ENCODE measurements around the gene TXNDC16. TPM values are rescaled to one million over a fixed set of nuclear protein-coding genes. Genes with fewer than 3 reads are reported as not detected.

TXNDC16 gene
- total and polyA plus RNA-seq, 5 donors, result 2.6 to 7.6 (median 6.7) TPM

DNA sequence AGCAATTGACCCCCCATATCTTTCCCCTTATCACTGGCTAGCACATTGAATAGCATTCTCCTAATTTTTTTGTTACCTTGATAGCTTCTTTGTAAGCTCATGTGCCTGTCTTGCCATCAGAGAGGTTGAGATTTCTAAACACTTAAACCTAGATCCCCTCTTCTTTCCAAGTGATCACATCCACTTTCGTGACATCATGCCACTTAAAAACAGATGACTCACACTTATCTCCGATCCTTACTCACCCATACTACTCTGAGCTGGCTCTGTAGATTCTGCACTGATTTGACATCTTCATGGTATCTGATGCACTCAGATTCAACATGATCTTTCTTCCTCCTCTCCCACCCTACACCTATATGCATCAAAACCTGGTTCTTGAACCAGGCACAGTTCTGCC, 10.8 kb upstream of the TXNDC16 start:
- WGBS, result 83% methylated on average over 2 of the region's 2 CpGs
- Histone ChIP-seq H3K27ac (ENCODE audit: low read length) (no peak overlapping the region), H3K27me3 (ENCODE audit: control insufficient read depth, insufficient read depth) (no peaks in the 10 kb centered on the region), H3K4me1 (ENCODE audit: control insufficient read depth, insufficient read depth, low read length) (no peaks in the 10 kb centered on the region), H3K9me3 (ENCODE audit: control insufficient read depth, low read length) (no peaks in the 10 kb centered on the region), H3K4me3 (ENCODE audit: low read length) (no peak overlapping the region)
- intact Hi-C loops (cut with DNase I), result no loop called here
- DNase-seq (no peak), ATAC-seq (no peak)

- 99% methylated on average over 2 of the region's 2 CpGs for WGBS
- no peak for ATAC-seq
These were observed 6.4 kb upstream of the TXNDC16 start for GRCh38 chr14:52558688-52559087.

GRCh38 chr14:52553671-52554575, 1.6 kb upstream of the TXNDC16 start:
- Histone ChIP-seq H3K4me3 (ENCODE audit: low read length) (peak overlapping the region; percentile 82), H3K4me1 (ENCODE audit: control insufficient read depth, insufficient read depth, low read length) (no peaks in the 10 kb centered on the region), H3K9me3 (ENCODE audit: control insufficient read depth, low read length) (no peaks in the 10 kb centered on the region), H3K27me3 (ENCODE audit: control insufficient read depth, insufficient read depth) (no peaks in the 10 kb centered on the region), H3K27ac (ENCODE audit: low read length) (peak overlapping the region; percentile 3)
- 4% methylated on average over 22 of the region's 22 CpGs for WGBS
- peak; percentile 89 to 95 (median 93) for DNase-seq
- intact Hi-C loops (cut with DNase I), result no loop called here
- ATAC-seq, result peak; percentile 34 to 37

More at GRCh38 chr14:52558688-52559087, 6.4 kb upstream of the TXNDC16 start:
- H3K27ac ChIP-seq (ENCODE audit: low read length), result no peak overlapping the region
- H3K4me1 ChIP-seq (ENCODE audit: control insufficient read depth, insufficient read depth, low read length), result no peaks in the 10 kb centered on the region
- no peaks in the 10 kb centered on the region for H3K9me3 ChIP-seq (ENCODE audit: control insufficient read depth, low read length)
- no peaks in the 10 kb centered on the region for H3K27me3 ChIP-seq (ENCODE audit: control insufficient read depth, insufficient read depth)
- no peak overlapping the region for H3K4me3 ChIP-seq (ENCODE audit: low read length)
- intact Hi-C loops (cut with DNase I), result no loop called here
- DNase-seq, result no peak

DNA sequence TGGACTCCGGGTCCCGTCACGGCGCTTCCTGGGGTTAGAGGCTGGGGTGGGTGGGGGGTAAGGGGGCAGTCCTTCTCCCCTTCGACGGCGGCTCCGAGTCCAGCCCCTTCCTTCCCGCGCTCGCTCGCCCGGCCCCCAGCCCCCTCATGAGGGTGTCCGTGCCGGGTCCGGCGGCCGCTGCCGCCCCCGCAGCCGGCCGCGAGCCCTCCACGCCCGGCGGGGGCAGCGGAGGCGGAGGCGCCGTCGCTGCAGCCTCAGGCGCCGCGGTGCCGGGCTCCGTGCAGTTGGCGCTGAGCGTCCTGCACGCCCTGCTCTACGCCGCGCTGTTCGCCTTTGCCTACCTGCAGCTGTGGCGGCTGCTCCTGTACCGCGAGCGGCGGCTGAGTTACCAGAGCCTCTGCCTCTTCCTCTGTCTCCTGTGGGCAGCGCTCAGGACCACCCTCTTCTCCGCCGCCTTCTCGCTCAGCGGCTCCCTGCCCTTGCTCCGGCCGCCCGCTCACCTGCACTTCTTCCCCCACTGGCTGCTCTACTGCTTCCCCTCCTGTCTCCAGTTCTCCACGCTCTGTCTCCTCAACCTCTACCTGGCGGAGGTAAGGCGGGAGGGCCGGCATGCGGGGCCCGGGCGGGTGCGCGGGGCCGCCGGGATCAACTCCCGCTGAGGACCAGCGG, 831 bp upstream of the TXNDC16 start:
- Histone ChIP-seq H3K27me3 (ENCODE audit: control insufficient read depth, insufficient read depth) (no peaks in the 10 kb centered on the region), H3K4me1 (ENCODE audit: control insufficient read depth, insufficient read depth, low read length) (no peaks in the 10 kb centered on the region), H3K27ac (ENCODE audit: low read length) (peak overlapping the region; percentile 43), H3K4me3 (ENCODE audit: low read length) (peak overlapping the region; percentile 82), H3K9me3 (ENCODE audit: control insufficient read depth, low read length) (no peaks in the 10 kb centered on the region)
- WGBS, result under 1% methylated on average over 69 of the region's 69 CpGs
- ATAC-seq (peak; percentile 7), DNase-seq (peak; percentile 31 to 68 (median 66))
- intact Hi-C loops (cut with DNase I), result no loop called here

DNA sequence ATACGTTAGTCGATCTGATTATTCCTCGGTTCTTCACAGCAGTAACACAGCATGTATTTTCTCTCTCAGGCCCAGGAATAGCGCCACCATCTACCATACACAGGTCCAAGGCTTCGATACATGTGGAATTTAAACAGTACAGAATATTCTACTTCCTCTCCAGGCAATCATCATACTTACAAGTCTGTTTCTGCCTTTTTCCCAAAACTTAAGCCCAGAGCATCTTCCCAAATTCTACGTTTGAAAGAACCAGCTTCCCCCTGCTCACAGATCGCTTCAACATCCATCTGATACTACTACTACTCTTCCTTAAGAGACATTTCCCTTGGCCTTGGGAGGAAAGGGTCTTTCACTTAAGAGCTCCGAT, 626 bp downstream of the TXNDC16 start:
- WGBS, result under 1% methylated on average over 8 of the region's 8 CpGs
- no peaks in the 10 kb centered on the region for H3K9me3 ChIP-seq (ENCODE audit: control insufficient read depth, low read length)
- H3K4me1 ChIP-seq (ENCODE audit: control insufficient read depth, insufficient read depth, low read length), result no peaks in the 10 kb centered on the region
- no peaks in the 10 kb centered on the region for H3K27me3 ChIP-seq (ENCODE audit: control insufficient read depth, insufficient read depth)
- H3K4me3 ChIP-seq (ENCODE audit: low read length), result peak overlapping the region; percentile 62
- DNase-seq, result no peak
- H3K27ac ChIP-seq (ENCODE audit: low read length), result peak overlapping the region; percentile 80
- ATAC-seq, result no peak
- intact Hi-C loops (cut with DNase I), result no loop called here

DNA sequence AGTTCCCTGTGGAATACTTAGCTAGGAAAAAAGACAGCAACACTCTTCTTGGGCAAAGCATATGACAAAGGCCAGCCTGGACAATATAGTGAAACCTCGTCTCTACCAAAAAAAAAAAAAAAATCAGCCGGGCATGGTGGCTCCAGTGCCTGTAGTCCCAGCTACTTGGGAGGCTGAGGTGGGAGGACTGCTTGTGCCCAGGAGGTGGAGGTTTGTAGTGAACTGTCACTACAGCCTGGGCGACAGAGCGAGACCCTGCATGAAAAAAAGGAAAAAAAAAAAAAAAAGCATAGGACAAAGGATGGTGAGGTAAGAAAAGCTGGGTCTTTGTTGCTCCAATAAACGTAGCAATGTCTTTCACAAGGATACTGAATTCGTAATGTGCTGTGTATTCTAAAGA, 1.1 kb downstream of the TXNDC16 start:
- H3K27ac ChIP-seq (ENCODE audit: low read length), result no peak overlapping the region
- intact Hi-C loops (cut with DNase I), result no loop called here
- ATAC-seq, result no peak

DNA sequence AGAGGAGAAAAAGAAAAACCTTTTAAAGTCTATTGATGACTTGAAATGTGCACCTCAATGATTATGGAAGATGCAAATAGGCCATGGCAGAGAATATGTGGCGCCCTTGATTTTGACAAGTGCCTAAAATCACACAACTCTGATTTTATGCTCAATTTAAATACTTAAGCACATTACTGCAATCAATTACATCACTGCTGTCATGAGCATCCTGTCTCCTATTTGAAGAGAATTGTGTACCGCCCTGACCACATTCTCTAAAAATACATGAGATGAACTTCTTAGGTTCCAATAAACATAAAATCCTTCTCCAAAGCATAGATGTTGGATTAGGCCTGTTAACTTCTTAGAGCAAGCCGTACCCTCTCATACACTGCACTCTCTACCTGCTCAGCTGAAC, 1.6 kb downstream of the TXNDC16 start:
- intact Hi-C loops (cut with DNase I), result no loop called here
- Histone ChIP-seq H3K9me3 (ENCODE audit: control insufficient read depth, low read length) (no peaks in the 10 kb centered on the region), H3K4me3 (ENCODE audit: low read length) (no peak overlapping the region), H3K27me3 (ENCODE audit: control insufficient read depth, insufficient read depth) (no peaks in the 10 kb centered on the region), H3K27ac (ENCODE audit: low read length) (no peak overlapping the region), H3K4me1 (ENCODE audit: control insufficient read depth, insufficient read depth, low read length) (no peaks in the 10 kb centered on the region)
- WGBS, result 97% methylated on average over 3 of the region's 3 CpGs
- DNase-seq, result no peak
- ATAC-seq, result no peak

More for the DNA sequence above, 1.1 kb downstream of the TXNDC16 start:
- no peaks in the 10 kb centered on the region for H3K27me3 ChIP-seq (ENCODE audit: control insufficient read depth, insufficient read depth)
- DNase-seq, result no peak
- H3K9me3 ChIP-seq (ENCODE audit: control insufficient read depth, low read length), result no peaks in the 10 kb centered on the region
- H3K4me1 ChIP-seq (ENCODE audit: control insufficient read depth, insufficient read depth, low read length), result no peaks in the 10 kb centered on the region
- 59% methylated on average over 6 of the region's 6 CpGs for WGBS
- H3K4me3 ChIP-seq (ENCODE audit: low read length), result peak overlapping the region; percentile 62

DNA sequence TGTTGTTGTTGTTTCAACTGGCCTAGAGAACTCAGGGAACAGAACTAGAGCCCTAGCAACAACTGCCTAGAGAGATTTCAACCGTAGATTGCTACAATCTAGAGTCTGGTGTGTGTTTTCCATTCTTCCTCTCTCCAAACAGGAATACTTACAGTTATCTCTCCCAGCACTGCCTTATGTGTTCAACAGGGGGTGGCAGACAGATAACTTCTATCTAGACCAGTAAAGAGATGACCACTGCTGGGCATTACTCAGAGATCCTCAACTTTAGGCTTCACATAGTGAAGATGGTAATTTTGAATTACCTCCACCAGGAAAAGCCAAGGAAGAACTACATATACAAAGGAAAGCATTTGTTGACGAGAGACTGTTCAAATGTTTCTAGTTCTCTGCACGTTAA, 4.8 kb downstream of the TXNDC16 start:
- Histone ChIP-seq H3K9me3 (ENCODE audit: control insufficient read depth, low read length) (no peaks in the 10 kb centered on the region), H3K4me1 (ENCODE audit: control insufficient read depth, insufficient read depth, low read length) (no peaks in the 10 kb centered on the region), H3K27ac (ENCODE audit: low read length) (no peak overlapping the region), H3K27me3 (ENCODE audit: control insufficient read depth, insufficient read depth) (no peaks in the 10 kb centered on the region), H3K4me3 (ENCODE audit: low read length) (no peak overlapping the region)
- DNase-seq, result no peak
- no peak for ATAC-seq
- intact Hi-C loops (cut with DNase I), result no loop called here
- WGBS, result 85% methylated on average over 3 of the region's 3 CpGs

- 39% methylated on average over 2 of the region's 2 CpGs for WGBS
- Histone ChIP-seq H3K27ac (ENCODE audit: low read length) (no peak overlapping the region), H3K27me3 (ENCODE audit: control insufficient read depth, insufficient read depth) (no peaks in the 10 kb centered on the region), H3K4me1 (ENCODE audit: control insufficient read depth, insufficient read depth, low read length) (no peaks in the 10 kb centered on the region), H3K9me3 (ENCODE audit: control insufficient read depth, low read length) (no peaks in the 10 kb centered on the region), H3K4me3 (ENCODE audit: low read length) (no peak overlapping the region)
- DNase-seq (no peak), ATAC-seq (peak; percentile 65 to 72)
- intact Hi-C loops (cut with DNase I), result no loop called here
These were observed 5.3 kb downstream of the TXNDC16 start for GRCh38 chr14:52547027-52547426.

DNA sequence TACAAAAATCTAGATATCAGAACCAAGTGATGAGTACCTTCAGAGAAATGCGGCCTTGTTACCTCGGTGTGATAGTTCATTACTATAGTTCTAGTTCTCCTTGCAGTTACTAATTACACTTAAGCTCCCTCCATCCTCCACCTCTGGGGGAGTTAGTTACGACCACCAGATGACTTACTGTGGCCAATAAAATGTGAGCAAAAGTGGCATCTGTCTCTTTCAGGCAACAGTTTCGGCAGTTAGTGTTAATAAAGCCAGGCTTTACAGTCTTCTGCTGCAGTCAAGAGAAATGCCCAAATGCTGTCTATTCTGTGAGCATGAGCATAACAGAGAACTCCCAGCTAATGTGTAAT, 6.0 kb downstream of the TXNDC16 start:
- DNase-seq (no peak), ATAC-seq (no peak)
- H3K4me3 ChIP-seq (ENCODE audit: low read length), result no peak overlapping the region
- H3K27me3 ChIP-seq (ENCODE audit: control insufficient read depth, insufficient read depth), result no peaks in the 10 kb centered on the region
- WGBS, result 85% methylated on average over 4 of the region's 4 CpGs
- intact Hi-C loops (cut with DNase I), result no loop called here
- H3K9me3 ChIP-seq (ENCODE audit: control insufficient read depth, low read length), result no peaks in the 10 kb centered on the region
- H3K4me1 ChIP-seq (ENCODE audit: control insufficient read depth, insufficient read depth, low read length), result no peaks in the 10 kb centered on the region
- no peak overlapping the region for H3K27ac ChIP-seq (ENCODE audit: low read length)

- H3K4me3 ChIP-seq (ENCODE audit: low read length), result no peak overlapping the region
- 72% methylated on average over 7 of the region's 7 CpGs for WGBS
- DNase-seq, result no peak
- intact Hi-C loops (cut with DNase I), result no loop called here
- no peaks in the 10 kb centered on the region for H3K9me3 ChIP-seq (ENCODE audit: control insufficient read depth, low read length)
- peak; percentile 35 to 45 for ATAC-seq
- no peaks in the 10 kb centered on the region for H3K4me1 ChIP-seq (ENCODE audit: control insufficient read depth, insufficient read depth, low read length)
- H3K27me3 ChIP-seq (ENCODE audit: control insufficient read depth, insufficient read depth), result no peaks in the 10 kb centered on the region
- H3K27ac ChIP-seq (ENCODE audit: low read length), result no peak overlapping the region
These were observed 6.6 kb downstream of the TXNDC16 start for GRCh38 chr14:52545584-52546317.

Data from right cardiac atrium (tissue), 5 donors.